Measurements from ENCODE around the gene GCH1.

DNA sequence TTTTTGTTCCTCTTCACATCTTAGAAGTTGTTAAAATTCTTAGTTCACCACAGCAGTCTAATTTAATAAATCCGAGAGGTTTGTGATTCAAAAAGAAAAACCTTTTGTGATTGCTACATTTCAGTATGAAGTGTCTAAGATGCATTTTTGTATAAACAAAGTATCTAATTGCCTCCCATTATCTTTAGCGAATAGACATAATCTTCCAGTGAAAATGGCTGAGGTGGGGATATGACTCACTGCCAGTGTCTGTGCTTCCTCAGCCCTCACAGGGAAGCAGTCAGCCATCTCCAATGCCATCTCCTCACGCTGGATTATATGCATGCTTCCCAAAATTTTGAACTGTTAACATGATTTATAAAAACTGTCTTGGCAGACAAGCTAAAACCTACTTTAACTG, 7.6 kb downstream of the GCH1 start:
- TF ChIP-seq POLR2AphosphoS5 (IDR thresholded peaks at IDR 0.05) (no peak), POLR2A (IDR thresholded peaks at IDR 0.05) (no peak)
- TF ChIP-seq, protein P1, sequence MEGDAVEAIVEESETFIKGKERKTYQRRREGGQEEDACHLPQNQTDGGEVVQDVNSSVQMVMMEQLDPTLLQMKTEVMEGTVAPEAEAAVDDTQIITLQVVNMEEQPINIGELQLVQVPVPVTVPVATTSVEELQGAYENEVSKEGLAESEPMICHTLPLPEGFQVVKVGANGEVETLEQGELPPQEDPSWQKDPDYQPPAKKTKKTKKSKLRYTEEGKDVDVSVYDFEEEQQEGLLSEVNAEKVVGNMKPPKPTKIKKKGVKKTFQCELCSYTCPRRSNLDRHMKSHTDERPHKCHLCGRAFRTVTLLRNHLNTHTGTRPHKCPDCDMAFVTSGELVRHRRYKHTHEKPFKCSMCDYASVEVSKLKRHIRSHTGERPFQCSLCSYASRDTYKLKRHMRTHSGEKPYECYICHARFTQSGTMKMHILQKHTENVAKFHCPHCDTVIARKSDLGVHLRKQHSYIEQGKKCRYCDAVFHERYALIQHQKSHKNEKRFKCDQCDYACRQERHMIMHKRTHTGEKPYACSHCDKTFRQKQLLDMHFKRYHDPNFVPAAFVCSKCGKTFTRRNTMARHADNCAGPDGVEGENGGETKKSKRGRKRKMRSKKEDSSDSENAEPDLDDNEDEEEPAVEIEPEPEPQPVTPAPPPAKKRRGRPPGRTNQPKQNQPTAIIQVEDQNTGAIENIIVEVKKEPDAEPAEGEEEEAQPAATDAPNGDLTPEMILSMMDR (IDR thresholded peaks at IDR 0.05) = no peak

All from suprapubic skin (tissue), 4 donors.